Measurements from ENCODE around the gene KANSL3.

The KANSL3 gene

GRCh38 chr2:96546321-96546720, 91.8 kb downstream of the KANSL3 start:
- no peak for DNase-seq (ENCODE audit: low read depth)
- H3K4me3 ChIP-seq (ENCODE audit: control insufficient read depth, low read depth, low read length), result no peak overlapping the region
- TF ChIP-seq CTCF (conservative IDR thresholded peaks at IDR 0.05; ENCODE audit: control insufficient read depth, insufficient read depth, low read depth, low read length), result no peak
